Sigmoid colon (tissue), 4 donors: Measurements from ENCODE around the gene NPW.

Experiments
- CTCF ChIP-seq, 4 experiments: fragments of 450-650 bp in 3 of 4; fragments of 200-600 bp in 1 of 4; IDR thresholded peaks; one replicate each; pipeline ENCODE4 v1.5.1; 2016 to 2019; ENCODE audit warnings: antibody characterized with exemption in 4 of 4, mild to moderate bottlenecking in 3 of 4, moderate library complexity in 2 of 4
- EP300 ChIP-seq, 4 donors: sonication (generic); formaldehyde crosslinking; IDR thresholded peaks; one replicate each; pipeline ENCODE4 v1.6.1; 2017; ENCODE audit warnings: antibody characterized with exemption in 4 of 4
- POLR2AphosphoS5 ChIP-seq, 4 donors: sonication (generic); formaldehyde crosslinking; IDR thresholded peaks; one replicate each; pipeline ENCODE4 v1.6.1; 2017; ENCODE audit warnings: antibody characterized with exemption in 4 of 4

GRCh38 chr16:2066139-2066538 lies 46.6 kb downstream of the NPW start:
- TF ChIP-seq EP300 (IDR thresholded peaks at IDR 0.05) (no peak), CTCF (IDR thresholded peaks at IDR 0.05) (no peak), POLR2AphosphoS5 (IDR thresholded peaks at IDR 0.05) (no peak)
